Neural progenitor cell (in vitro differentiated cells): ENCODE measurements around the gene SULT4A1. TPM values are rescaled to one million over a fixed set of nuclear protein-coding genes. Genes with fewer than 3 reads are reported as not detected.

ENCODE experiments used
- DNase-seq: peaks from one replicate; pipeline ENCODE4 v3.0.0-alpha.2; 2016; ENCODE audit warnings: low spot score
- H2AFZ ChIP-seq: fragments of 200-600 bp; sonication (generic); replicated peaks from 2 replicates; pipeline ENCODE4 v1.6.1; 2016; ENCODE audit warnings: antibody characterized with exemption
- H3F3A ChIP-seq: fragments of 200-600 bp; sonication (generic); 2 replicates; pipeline ENCODE4 v1.6.1; 2016; ENCODE audit warnings: antibody characterized with exemption, low read depth
- H3K27ac ChIP-seq: fragments of 200-600 bp; sonication (generic); 2 replicates; pipeline ENCODE4 v1.5.1; 2016; ENCODE audit warnings: mild to moderate bottlenecking
- H3K27me3 ChIP-seq: fragments of 200-600 bp; sonication (generic); 2 replicates; pipeline ENCODE4 v1.6.1; 2016; ENCODE audit warnings: mild to moderate bottlenecking, moderate library complexity
- H3K36me3 ChIP-seq: fragments of 200-600 bp; sonication (generic); 2 replicates; pipeline ENCODE4 v1.5.1; 2016
- H3K4me1 ChIP-seq: fragments of 200-600 bp; sonication (generic); 2 replicates; pipeline ENCODE4 v1.6.1; 2016; ENCODE audit warnings: mixed run types
- H3K4me2 ChIP-seq: fragments of 200-600 bp; sonication (generic); 2 replicates; pipeline ENCODE4 v1.6.1; 2016
- H3K4me3 ChIP-seq: fragments of 200-600 bp; sonication (generic); 2 replicates; pipeline ENCODE4 v1.5.1; 2016
- H3K79me2 ChIP-seq: fragments of 200-600 bp; sonication (generic); 2 replicates; pipeline ENCODE4 v1.6.1; 2016; ENCODE audit warnings: low read depth
- H3K9ac ChIP-seq: fragments of 200-600 bp; sonication (generic); 2 replicates; pipeline ENCODE4 v1.6.1; 2016
- H3K9me3 ChIP-seq: fragments of 200-600 bp; sonication (generic); 2 replicates; pipeline ENCODE4 v1.5.1; 2016; ENCODE audit warnings: low read depth
- H4K20me1 ChIP-seq: fragments of 200-600 bp; sonication (generic); 2 replicates; pipeline ENCODE4 v1.6.1; 2016; ENCODE audit warnings: low read depth
- H3K27ac Mint-ChIP-seq: 3 replicates; pipeline ENCODE4 v1.8.0; 2021; ENCODE audit warnings: mixed read lengths
- H3K27me3 Mint-ChIP-seq: 2 replicates; pipeline ENCODE4 v1.8.0; 2022; ENCODE audit warnings: low read depth, mild to moderate bottlenecking, inconsistent platforms, moderate library complexity, mixed read lengths; ENCODE audit not compliant: insufficient read depth
- H3K36me3 Mint-ChIP-seq: 3 replicates; pipeline ENCODE4 v1.8.0; 2021; ENCODE audit warnings: mixed read lengths
- H3K4me1 Mint-ChIP-seq: 3 replicates; pipeline ENCODE4 v1.8.0; 2021; ENCODE audit warnings: mixed read lengths
- H3K4me3 Mint-ChIP-seq: 3 replicates; pipeline ENCODE4 v1.8.0; 2021; ENCODE audit warnings: mild to moderate bottlenecking, moderate library complexity, mixed read lengths
- H3K9me3 Mint-ChIP-seq: 3 replicates; pipeline ENCODE4 v1.8.0; 2020; ENCODE audit warnings: mixed read lengths
- EZH2 ChIP-seq: fragments of 200-600 bp; sonication (generic); IDR thresholded peaks from 2 replicates; pipeline ENCODE4 v1.6.1; 2017; ENCODE audit warnings: antibody characterized with exemption, mild to moderate bottlenecking, moderate library complexity
- EZH2phosphoT487 ChIP-seq: fragments of 200-600 bp; sonication (generic); IDR thresholded peaks from 2 replicates; pipeline ENCODE4 v1.6.1; 2017; ENCODE audit warnings: antibody characterized with exemption
- total RNA-seq: library from RNA; depleted of rRNA; stranded (reverse); fragments of >200 nt; gene quantifications from 2 replicates; pipeline ENCODE4 v1.2.3, GENCODE V29; 2015; ENCODE audit warnings: low replicate concordance
- TF ChIP-seq, protein P1 (sequence below): fragments of 200-600 bp; sonication (generic); IDR thresholded peaks from 2 replicates; pipeline ENCODE4 v1.5.1; 2017; ENCODE audit warnings: antibody characterized with exemption, mild to moderate bottlenecking

SULT4A1 gene
- total RNA-seq, 1 donor from 2014 or later: 14.2 TPM

DNA sequence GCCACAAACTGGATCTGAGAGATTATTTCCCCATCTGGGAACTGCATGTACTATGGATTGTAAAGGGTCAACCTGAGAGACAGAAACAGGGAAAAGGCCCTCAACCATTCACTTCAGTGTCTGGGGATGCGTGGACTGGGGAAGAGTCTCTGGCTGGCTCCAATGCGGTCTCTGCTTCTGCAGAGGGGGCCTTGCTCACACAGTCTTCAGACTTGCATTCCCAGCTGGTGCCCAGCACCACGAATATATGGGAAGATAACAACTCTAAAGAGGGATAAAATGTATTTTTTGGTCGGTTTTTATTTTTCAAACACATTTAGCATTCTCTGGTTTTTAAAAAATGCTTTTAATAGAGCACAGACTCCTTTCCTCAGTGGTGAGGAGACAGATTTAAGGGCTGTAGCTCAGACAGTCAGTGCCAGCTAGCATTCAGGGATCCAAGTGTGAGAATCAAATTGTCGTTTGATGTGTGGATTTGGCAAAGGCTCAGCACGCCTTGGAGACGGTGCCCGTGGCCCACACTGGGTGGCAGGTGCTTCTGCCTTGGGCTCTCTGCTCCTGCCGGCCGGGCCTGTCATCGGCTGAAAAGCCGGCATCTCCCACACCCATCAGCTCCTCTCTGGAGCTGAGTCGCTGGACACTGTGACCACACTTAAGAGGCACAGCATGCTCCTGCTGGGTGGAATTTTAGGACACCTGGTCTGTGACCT, 42.2 kb downstream of the SULT4A1 start:
- no peak for DNase-seq
- Mint-ChIP-seq H3K4me3 (no peak overlapping the region), H3K9me3 (no peaks in the 10 kb centered on the region), H3K4me1 (peaks cover 16% of the 10 kb centered on the region), H3K27me3 (peaks cover 6% of the 10 kb centered on the region), H3K27ac (peak overlapping the region; percentile 57), H3K36me3 (peaks cover 2% of the 10 kb centered on the region)
- Histone ChIP-seq H3F3A (peaks cover 7% of the 10 kb centered on the region), H4K20me1 (peaks cover 9% of the 10 kb centered on the region), H3K27ac (no peak overlapping the region), H3K27me3 (no peaks in the 10 kb centered on the region), H3K4me2 (no peak overlapping the region), H3K79me2 (no peaks in the 10 kb centered on the region), H2AFZ (no peak overlapping the region), H3K4me3 (no peak overlapping the region), H3K4me1 (peaks cover 12% of the 10 kb centered on the region), H3K9ac (no peak overlapping the region), H3K9me3 (no peaks in the 10 kb centered on the region), H3K36me3 (no peaks in the 10 kb centered on the region)
- no peak for TF ChIP-seq EZH2
- TF ChIP-seq, protein P1, sequence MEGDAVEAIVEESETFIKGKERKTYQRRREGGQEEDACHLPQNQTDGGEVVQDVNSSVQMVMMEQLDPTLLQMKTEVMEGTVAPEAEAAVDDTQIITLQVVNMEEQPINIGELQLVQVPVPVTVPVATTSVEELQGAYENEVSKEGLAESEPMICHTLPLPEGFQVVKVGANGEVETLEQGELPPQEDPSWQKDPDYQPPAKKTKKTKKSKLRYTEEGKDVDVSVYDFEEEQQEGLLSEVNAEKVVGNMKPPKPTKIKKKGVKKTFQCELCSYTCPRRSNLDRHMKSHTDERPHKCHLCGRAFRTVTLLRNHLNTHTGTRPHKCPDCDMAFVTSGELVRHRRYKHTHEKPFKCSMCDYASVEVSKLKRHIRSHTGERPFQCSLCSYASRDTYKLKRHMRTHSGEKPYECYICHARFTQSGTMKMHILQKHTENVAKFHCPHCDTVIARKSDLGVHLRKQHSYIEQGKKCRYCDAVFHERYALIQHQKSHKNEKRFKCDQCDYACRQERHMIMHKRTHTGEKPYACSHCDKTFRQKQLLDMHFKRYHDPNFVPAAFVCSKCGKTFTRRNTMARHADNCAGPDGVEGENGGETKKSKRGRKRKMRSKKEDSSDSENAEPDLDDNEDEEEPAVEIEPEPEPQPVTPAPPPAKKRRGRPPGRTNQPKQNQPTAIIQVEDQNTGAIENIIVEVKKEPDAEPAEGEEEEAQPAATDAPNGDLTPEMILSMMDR: no peak
- no peak for TF ChIP-seq EZH2phosphoT487

DNA sequence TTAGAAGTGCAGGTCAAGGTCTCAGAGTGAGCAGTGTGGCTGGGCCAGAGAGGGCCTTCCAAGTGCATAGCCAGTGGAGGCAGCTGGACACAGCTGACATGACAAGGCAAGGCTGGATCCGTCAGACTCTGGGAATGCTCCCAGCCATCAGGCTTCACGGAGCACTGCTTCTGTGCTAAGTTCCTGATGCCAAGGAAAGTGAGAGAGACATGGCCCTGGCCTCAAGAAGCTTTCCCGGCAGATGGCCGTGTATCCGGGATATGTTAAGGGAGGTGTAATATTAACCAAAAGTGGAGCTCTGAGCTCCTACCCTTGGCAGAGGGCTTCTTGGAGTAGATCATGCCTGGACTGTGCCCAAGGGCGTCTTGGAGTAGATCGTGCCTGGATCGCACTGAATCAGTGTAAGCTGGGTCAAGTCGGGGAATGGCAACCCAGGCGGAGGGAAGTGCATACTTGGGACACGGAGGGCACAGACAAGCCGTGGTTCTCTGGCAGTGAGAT, 42.8 kb downstream of the SULT4A1 start:
- Histone ChIP-seq H3K27ac (no peak overlapping the region), H3K79me2 (no peaks in the 10 kb centered on the region), H3K9ac (no peak overlapping the region), H3K27me3 (no peaks in the 10 kb centered on the region), H3F3A (peaks cover 7% of the 10 kb centered on the region), H3K9me3 (no peaks in the 10 kb centered on the region), H4K20me1 (peaks cover 9% of the 10 kb centered on the region), H2AFZ (no peak overlapping the region), H3K4me2 (no peak overlapping the region), H3K36me3 (no peaks in the 10 kb centered on the region), H3K4me3 (no peak overlapping the region), H3K4me1 (peaks cover 12% of the 10 kb centered on the region)
- TF ChIP-seq EZH2phosphoT487 (no peak), EZH2 (no peak)
- TF ChIP-seq, protein P1: no peak
- Mint-ChIP-seq H3K9me3 (no peaks in the 10 kb centered on the region), H3K27ac (peak overlapping the region; percentile 57), H3K4me1 (peaks cover 20% of the 10 kb centered on the region), H3K4me3 (no peak overlapping the region), H3K27me3 (peaks cover 6% of the 10 kb centered on the region), H3K36me3 (peaks cover 2% of the 10 kb centered on the region)
- no peak for DNase-seq

DNA sequence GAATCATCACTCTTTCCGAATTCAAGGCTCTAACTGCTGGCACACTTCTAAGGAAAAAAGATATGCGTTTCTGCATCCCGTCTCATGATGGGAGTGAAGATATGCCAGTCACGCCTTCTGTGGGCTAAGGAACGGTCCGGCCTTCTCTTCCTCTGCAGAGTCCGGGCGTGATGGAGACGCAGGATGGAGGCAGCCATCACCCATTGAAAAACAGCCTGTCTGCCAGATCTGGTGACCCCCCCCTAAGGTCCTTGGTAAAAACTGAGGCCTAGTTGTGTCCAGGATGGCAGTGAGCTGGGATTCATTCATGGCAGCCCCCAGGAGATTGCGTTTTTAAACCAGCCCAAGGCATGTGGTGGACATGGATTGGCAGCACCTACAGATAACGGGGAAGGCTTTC, 43.3 kb downstream of the SULT4A1 start:
- no peak overlapping the region for H3K4me2 ChIP-seq
- DNase-seq: no peak
- Mint-ChIP-seq H3K4me3 (no peak overlapping the region), H3K36me3 (peaks cover 6% of the 10 kb centered on the region), H3K9me3 (no peaks in the 10 kb centered on the region), H3K27me3 (peaks cover 6% of the 10 kb centered on the region), H3K4me1 (peaks cover 25% of the 10 kb centered on the region), H3K27ac (no peak overlapping the region)
- no peak overlapping the region for H3K27ac ChIP-seq
- peaks cover 12% of the 10 kb centered on the region for H3K4me1 ChIP-seq
- no peaks in the 10 kb centered on the region for H3K79me2 ChIP-seq
- no peaks in the 10 kb centered on the region for H3K9me3 ChIP-seq
- H3F3A ChIP-seq: peaks cover 10% of the 10 kb centered on the region
- H3K4me3 ChIP-seq: no peak overlapping the region
- no peak overlapping the region for H2AFZ ChIP-seq
- peaks cover 9% of the 10 kb centered on the region for H4K20me1 ChIP-seq
- no peaks in the 10 kb centered on the region for H3K36me3 ChIP-seq
- TF ChIP-seq EZH2phosphoT487: no peak
- TF ChIP-seq EZH2: no peak
- TF ChIP-seq, protein P1: no peak
- H3K9ac ChIP-seq: no peak overlapping the region
- H3K27me3 ChIP-seq: no peaks in the 10 kb centered on the region
